Measurements from ENCODE around the gene PON3.

Gene PON3

GRCh38 chr7:95432606-95433005 lies 36.4 kb upstream of the PON3 start:
- no peaks in the 10 kb centered on the region for H3K27me3 ChIP-seq (replicated peaks; ENCODE audit: control insufficient read depth, insufficient read depth, low read length, poor library complexity, severe bottlenecking)
- no peak for DNase-seq
- no peaks in the 10 kb centered on the region for H3K9me3 ChIP-seq (ENCODE audit: control insufficient read depth, low read length)
- H3K4me1 ChIP-seq (ENCODE audit: control insufficient read depth, insufficient read depth, low read length, poor library complexity, severe bottlenecking): no peaks in the 10 kb centered on the region
- no peak overlapping the region for H3K27ac ChIP-seq (ENCODE audit: insufficient read depth, low read length, poor library complexity, severe bottlenecking)
- no peaks in the 10 kb centered on the region for H3K36me3 ChIP-seq (ENCODE audit: control insufficient read depth, insufficient read depth, low read length)
- H3K4me3 ChIP-seq (ENCODE audit: insufficient read depth, low read depth, low read length, poor library complexity, severe bottlenecking): no peak overlapping the region

DNA sequence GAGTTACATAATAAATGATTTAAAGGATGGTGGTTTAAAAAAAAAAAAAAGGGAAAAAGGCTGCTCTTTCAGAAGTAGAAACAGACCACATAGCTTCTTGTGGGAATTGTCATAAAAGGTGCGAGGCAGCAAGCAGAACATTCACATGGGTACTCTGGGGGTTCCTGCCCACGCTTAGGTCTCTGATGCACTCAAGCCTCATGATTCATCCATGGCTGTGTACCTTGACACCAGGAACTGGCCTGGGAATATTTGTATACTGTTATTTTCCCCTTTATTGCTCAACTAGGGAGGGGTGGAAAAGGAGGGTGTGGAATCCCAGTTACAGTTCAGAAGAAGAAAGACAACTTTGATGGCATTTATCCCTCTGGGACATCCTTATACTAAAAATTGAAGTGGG lies 34.7 kb upstream of the PON3 start:
- DNase-seq: no peak
- Histone ChIP-seq H3K9me3 (ENCODE audit: control insufficient read depth, low read length) (no peaks in the 10 kb centered on the region), H3K4me3 (ENCODE audit: insufficient read depth, low read depth, low read length, poor library complexity, severe bottlenecking) (no peak overlapping the region), H3K27me3 (replicated peaks; ENCODE audit: control insufficient read depth, insufficient read depth, low read length, poor library complexity, severe bottlenecking) (no peaks in the 10 kb centered on the region), H3K27ac (ENCODE audit: insufficient read depth, low read length, poor library complexity, severe bottlenecking) (no peak overlapping the region), H3K36me3 (ENCODE audit: control insufficient read depth, insufficient read depth, low read length) (no peaks in the 10 kb centered on the region), H3K4me1 (ENCODE audit: control insufficient read depth, insufficient read depth, low read length, poor library complexity, severe bottlenecking) (no peaks in the 10 kb centered on the region)

- no peak overlapping the region for H3K27ac ChIP-seq (ENCODE audit: insufficient read depth, low read length, poor library complexity, severe bottlenecking)
- no peak for DNase-seq
- H3K4me1 ChIP-seq (ENCODE audit: control insufficient read depth, insufficient read depth, low read length, poor library complexity, severe bottlenecking): no peaks in the 10 kb centered on the region
- H3K36me3 ChIP-seq (ENCODE audit: control insufficient read depth, insufficient read depth, low read length): no peaks in the 10 kb centered on the region
- H3K4me3 ChIP-seq (ENCODE audit: insufficient read depth, low read depth, low read length, poor library complexity, severe bottlenecking): no peak overlapping the region
- H3K27me3 ChIP-seq (replicated peaks; ENCODE audit: control insufficient read depth, insufficient read depth, low read length, poor library complexity, severe bottlenecking): no peaks in the 10 kb centered on the region
- no peaks in the 10 kb centered on the region for H3K9me3 ChIP-seq (ENCODE audit: control insufficient read depth, low read length)
These were observed 33.2 kb upstream of the PON3 start for GRCh38 chr7:95429241-95429990.

GRCh38 chr7:95427914-95428516 lies 31.8 kb upstream of the PON3 start:
- Histone ChIP-seq H3K9me3 (ENCODE audit: control insufficient read depth, low read length) (no peaks in the 10 kb centered on the region), H3K4me3 (ENCODE audit: insufficient read depth, low read depth, low read length, poor library complexity, severe bottlenecking) (no peak overlapping the region), H3K27me3 (replicated peaks; ENCODE audit: control insufficient read depth, insufficient read depth, low read length, poor library complexity, severe bottlenecking) (no peaks in the 10 kb centered on the region), H3K4me1 (ENCODE audit: control insufficient read depth, insufficient read depth, low read length, poor library complexity, severe bottlenecking) (no peaks in the 10 kb centered on the region), H3K36me3 (ENCODE audit: control insufficient read depth, insufficient read depth, low read length) (no peaks in the 10 kb centered on the region), H3K27ac (ENCODE audit: insufficient read depth, low read length, poor library complexity, severe bottlenecking) (no peak overlapping the region)
- no peak for DNase-seq

- Histone ChIP-seq H3K4me3 (ENCODE audit: insufficient read depth, low read depth, low read length, poor library complexity, severe bottlenecking) (no peak overlapping the region), H3K4me1 (ENCODE audit: control insufficient read depth, insufficient read depth, low read length, poor library complexity, severe bottlenecking) (no peaks in the 10 kb centered on the region), H3K27ac (ENCODE audit: insufficient read depth, low read length, poor library complexity, severe bottlenecking) (no peak overlapping the region), H3K36me3 (ENCODE audit: control insufficient read depth, insufficient read depth, low read length) (no peaks in the 10 kb centered on the region), H3K9me3 (ENCODE audit: control insufficient read depth, low read length) (no peaks in the 10 kb centered on the region), H3K27me3 (replicated peaks; ENCODE audit: control insufficient read depth, insufficient read depth, low read length, poor library complexity, severe bottlenecking) (no peaks in the 10 kb centered on the region)
- no peak for DNase-seq
These were observed 31.0 kb upstream of the PON3 start for GRCh38 chr7:95427166-95427565.

- Histone ChIP-seq H3K4me1 (ENCODE audit: control insufficient read depth, insufficient read depth, low read length, poor library complexity, severe bottlenecking) (no peaks in the 10 kb centered on the region), H3K4me3 (ENCODE audit: insufficient read depth, low read depth, low read length, poor library complexity, severe bottlenecking) (no peak overlapping the region), H3K36me3 (ENCODE audit: control insufficient read depth, insufficient read depth, low read length) (no peaks in the 10 kb centered on the region), H3K27me3 (replicated peaks; ENCODE audit: control insufficient read depth, insufficient read depth, low read length, poor library complexity, severe bottlenecking) (no peaks in the 10 kb centered on the region), H3K27ac (ENCODE audit: insufficient read depth, low read length, poor library complexity, severe bottlenecking) (no peak overlapping the region), H3K9me3 (ENCODE audit: control insufficient read depth, low read length) (no peaks in the 10 kb centered on the region)
- no peak for DNase-seq
These were observed 29.5 kb upstream of the PON3 start for GRCh38 chr7:95425694-95426093.

DNA sequence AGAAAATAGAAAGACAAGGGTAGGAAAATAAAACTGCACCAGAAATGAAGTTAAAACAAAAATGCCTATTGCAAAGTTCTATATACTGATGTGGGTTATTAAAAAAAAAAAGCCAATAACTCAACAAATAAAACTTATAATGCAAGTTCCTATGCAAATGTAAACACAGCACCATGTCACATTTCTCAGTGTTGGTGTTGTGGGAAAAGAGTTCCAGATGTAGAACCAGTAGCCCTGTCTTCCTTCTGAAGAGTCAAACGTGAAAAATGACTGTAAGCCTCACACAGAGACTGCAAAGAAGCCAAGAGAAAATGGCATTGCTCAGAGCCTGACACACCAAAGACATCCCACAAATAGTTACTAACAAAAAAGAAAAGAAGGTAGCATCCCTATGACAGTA lies 28.5 kb upstream of the PON3 start:
- Histone ChIP-seq H3K4me1 (ENCODE audit: control insufficient read depth, insufficient read depth, low read length, poor library complexity, severe bottlenecking) (no peaks in the 10 kb centered on the region), H3K27me3 (replicated peaks; ENCODE audit: control insufficient read depth, insufficient read depth, low read length, poor library complexity, severe bottlenecking) (no peaks in the 10 kb centered on the region), H3K4me3 (ENCODE audit: insufficient read depth, low read depth, low read length, poor library complexity, severe bottlenecking) (no peak overlapping the region), H3K9me3 (ENCODE audit: control insufficient read depth, low read length) (no peaks in the 10 kb centered on the region), H3K27ac (ENCODE audit: insufficient read depth, low read length, poor library complexity, severe bottlenecking) (no peak overlapping the region), H3K36me3 (ENCODE audit: control insufficient read depth, insufficient read depth, low read length) (no peaks in the 10 kb centered on the region)
- no peak for DNase-seq

DNA sequence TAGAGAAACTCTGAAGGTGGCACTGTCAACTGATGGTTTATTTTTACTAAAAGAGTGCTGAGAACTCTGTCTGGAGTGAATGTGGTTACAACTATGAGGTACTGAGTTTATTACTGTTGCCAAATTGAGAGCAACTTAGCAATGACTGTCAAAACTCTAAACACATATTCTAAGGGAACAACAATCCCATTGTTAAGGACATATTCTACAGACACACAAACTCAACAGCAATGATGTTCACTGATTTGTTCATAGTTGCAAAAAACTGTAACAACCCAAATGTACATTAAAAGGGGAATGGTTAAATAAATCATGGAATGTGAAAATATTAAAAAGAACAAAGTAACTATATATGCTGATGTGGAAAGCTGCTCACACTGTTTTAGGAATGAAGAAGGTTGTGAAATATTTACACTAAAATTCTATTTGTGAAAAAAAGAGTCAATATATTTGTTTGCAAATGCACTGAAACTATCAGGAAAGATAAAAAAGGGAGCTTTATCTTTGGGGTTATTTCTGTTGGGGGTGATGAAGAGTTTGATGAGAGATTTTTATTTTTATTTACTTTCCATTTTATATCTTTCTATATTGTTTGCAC lies 25.8 kb upstream of the PON3 start:
- Histone ChIP-seq H3K27me3 (replicated peaks; ENCODE audit: control insufficient read depth, insufficient read depth, low read length, poor library complexity, severe bottlenecking) (no peaks in the 10 kb centered on the region), H3K4me3 (ENCODE audit: insufficient read depth, low read depth, low read length, poor library complexity, severe bottlenecking) (no peak overlapping the region), H3K4me1 (ENCODE audit: control insufficient read depth, insufficient read depth, low read length, poor library complexity, severe bottlenecking) (no peaks in the 10 kb centered on the region), H3K36me3 (ENCODE audit: control insufficient read depth, insufficient read depth, low read length) (no peaks in the 10 kb centered on the region), H3K9me3 (ENCODE audit: control insufficient read depth, low read length) (no peaks in the 10 kb centered on the region), H3K27ac (ENCODE audit: insufficient read depth, low read length, poor library complexity, severe bottlenecking) (no peak overlapping the region)
- DNase-seq: no peak

DNA sequence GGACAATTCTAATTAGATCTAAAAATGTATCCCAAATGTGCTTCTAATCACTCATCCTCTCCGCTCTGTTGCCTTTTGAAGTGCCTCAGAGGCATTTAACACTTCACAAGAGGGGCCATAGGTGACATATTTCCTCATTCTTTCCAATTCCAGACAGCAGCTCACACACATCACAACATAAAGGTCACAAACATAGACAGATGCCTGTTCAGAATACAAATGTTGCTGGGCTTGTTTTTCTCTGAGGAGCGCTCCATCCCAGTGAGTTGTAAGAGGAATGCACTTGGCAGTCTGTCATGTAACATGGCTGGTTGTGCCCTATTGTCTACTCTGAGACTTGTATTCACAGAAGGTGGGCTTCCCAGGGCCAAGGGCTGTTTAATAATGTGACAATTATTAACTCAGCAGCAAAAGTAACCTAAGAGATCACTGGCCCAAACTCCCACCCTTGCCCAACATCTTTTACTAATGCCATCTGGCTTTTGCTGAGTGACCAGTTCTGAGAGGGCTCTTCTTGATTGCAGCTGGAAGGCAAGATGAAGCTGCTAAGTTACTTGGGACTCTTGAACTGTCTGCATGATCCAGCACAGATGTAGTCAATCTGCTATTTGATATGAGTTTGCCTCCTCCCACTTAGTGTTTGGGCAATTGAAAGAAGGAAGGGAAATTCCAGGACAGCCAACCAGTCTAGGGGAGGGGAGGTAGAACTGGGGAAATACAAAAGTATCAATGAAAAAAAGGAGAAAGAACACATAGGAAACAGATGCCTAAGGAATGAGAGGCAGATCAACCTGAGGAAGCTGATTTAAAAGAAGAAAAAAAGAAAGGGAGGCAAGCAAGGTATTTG lies 25.0 kb upstream of the PON3 start:
- DNase-seq: no peak
- Histone ChIP-seq H3K4me1 (ENCODE audit: control insufficient read depth, insufficient read depth, low read length, poor library complexity, severe bottlenecking) (no peaks in the 10 kb centered on the region), H3K27me3 (replicated peaks; ENCODE audit: control insufficient read depth, insufficient read depth, low read length, poor library complexity, severe bottlenecking) (no peaks in the 10 kb centered on the region), H3K4me3 (ENCODE audit: insufficient read depth, low read depth, low read length, poor library complexity, severe bottlenecking) (no peak overlapping the region), H3K36me3 (ENCODE audit: control insufficient read depth, insufficient read depth, low read length) (no peaks in the 10 kb centered on the region), H3K27ac (ENCODE audit: insufficient read depth, low read length, poor library complexity, severe bottlenecking) (no peak overlapping the region), H3K9me3 (ENCODE audit: control insufficient read depth, low read length) (no peaks in the 10 kb centered on the region)

GRCh38 chr7:95412075-95412474 lies 15.9 kb upstream of the PON3 start:
- no peak overlapping the region for H3K4me3 ChIP-seq (ENCODE audit: insufficient read depth, low read depth, low read length, poor library complexity, severe bottlenecking)
- H3K27me3 ChIP-seq (replicated peaks; ENCODE audit: control insufficient read depth, insufficient read depth, low read length, poor library complexity, severe bottlenecking): no peaks in the 10 kb centered on the region
- H3K27ac ChIP-seq (ENCODE audit: insufficient read depth, low read length, poor library complexity, severe bottlenecking): no peak overlapping the region
- H3K36me3 ChIP-seq (ENCODE audit: control insufficient read depth, insufficient read depth, low read length): no peaks in the 10 kb centered on the region
- no peak for DNase-seq
- no peaks in the 10 kb centered on the region for H3K9me3 ChIP-seq (ENCODE audit: control insufficient read depth, low read length)
- H3K4me1 ChIP-seq (ENCODE audit: control insufficient read depth, insufficient read depth, low read length, poor library complexity, severe bottlenecking): no peaks in the 10 kb centered on the region

All from effector memory CD4-positive, alpha-beta T cell (primary cell).